Ascending aorta (tissue), 2 donors: ENCODE data around the gene INPP1. TPM values are rescaled to one million over a fixed set of nuclear protein-coding genes. Genes with fewer than 3 reads are reported as not detected.
"Not testable (repeated sequence)": the region's sequence is repeated elsewhere in the genome, so short reads cannot be mapped to it uniquely, and the experiment has no call there.

Source experiments
- DNase-seq, 2 donors: peaks; one replicate each; pipeline ENCODE4 v3.0.0-alpha.2; 2019; ENCODE audit warnings: low spot score in 2 of 2
- H3K27ac ChIP-seq, 2 donors: fragments of 200-600 bp; sonication (generic); one replicate each; pipeline ENCODE4 v1.5.1; 2016 to 2017; ENCODE audit warnings: mild to moderate bottlenecking in 1 of 2
- H3K27me3 ChIP-seq: fragments of 200-600 bp; sonication (generic); one replicate; pipeline ENCODE4 v1.5.1; 2017
- H3K36me3 ChIP-seq, 2 donors: fragments of 200-600 bp; sonication (generic); one replicate each; pipeline ENCODE4 v1.5.1; 2016
- H3K4me1 ChIP-seq, 2 donors: fragments of 200-600 bp; sonication (generic); one replicate each; pipeline ENCODE4 v1.5.1; 2016 to 2017; ENCODE audit warnings: mild to moderate bottlenecking in 1 of 2
- H3K4me3 ChIP-seq, 2 donors: fragments of 200-600 bp; sonication (generic); one replicate each; pipeline ENCODE4 v1.5.1; 2016 to 2017; ENCODE audit warnings: mild to moderate bottlenecking in 1 of 2
- H3K9me3 ChIP-seq, 2 donors: fragments of 200-600 bp; sonication (generic); one replicate each; pipeline ENCODE4 v1.5.1; 2016
- intact Hi-C: fragments of 100-400 bp; cut with DNase I; formaldehyde crosslinking; loops from one replicate; pipeline ENCODE4 v1.15.1; 2023
- total RNA-seq: library from RNA; depleted of rRNA; stranded (reverse); fragments of >200 nt; gene quantifications from one replicate; pipeline ENCODE4 v1.1.0, GENCODE V29; 2016
- TF ChIP-seq, protein P1 (sequence below), 3 experiments: fragments of 200-600 bp in 2 of 3; fragments of 450-650 bp in 1 of 3; sonication (generic) in 2 of 3; IDR thresholded peaks; one replicate each; pipeline ENCODE4 v1.5.1; 2016 to 2019; ENCODE audit warnings: antibody characterized with exemption in 3 of 3, mild to moderate bottlenecking in 1 of 3, moderate library complexity in 1 of 3

The INPP1 gene, protein sequence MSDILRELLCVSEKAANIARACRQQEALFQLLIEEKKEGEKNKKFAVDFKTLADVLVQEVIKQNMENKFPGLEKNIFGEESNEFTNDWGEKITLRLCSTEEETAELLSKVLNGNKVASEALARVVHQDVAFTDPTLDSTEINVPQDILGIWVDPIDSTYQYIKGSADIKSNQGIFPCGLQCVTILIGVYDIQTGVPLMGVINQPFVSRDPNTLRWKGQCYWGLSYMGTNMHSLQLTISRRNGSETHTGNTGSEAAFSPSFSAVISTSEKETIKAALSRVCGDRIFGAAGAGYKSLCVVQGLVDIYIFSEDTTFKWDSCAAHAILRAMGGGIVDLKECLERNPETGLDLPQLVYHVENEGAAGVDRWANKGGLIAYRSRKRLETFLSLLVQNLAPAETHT
- 13.3 TPM for total RNA-seq

DNA sequence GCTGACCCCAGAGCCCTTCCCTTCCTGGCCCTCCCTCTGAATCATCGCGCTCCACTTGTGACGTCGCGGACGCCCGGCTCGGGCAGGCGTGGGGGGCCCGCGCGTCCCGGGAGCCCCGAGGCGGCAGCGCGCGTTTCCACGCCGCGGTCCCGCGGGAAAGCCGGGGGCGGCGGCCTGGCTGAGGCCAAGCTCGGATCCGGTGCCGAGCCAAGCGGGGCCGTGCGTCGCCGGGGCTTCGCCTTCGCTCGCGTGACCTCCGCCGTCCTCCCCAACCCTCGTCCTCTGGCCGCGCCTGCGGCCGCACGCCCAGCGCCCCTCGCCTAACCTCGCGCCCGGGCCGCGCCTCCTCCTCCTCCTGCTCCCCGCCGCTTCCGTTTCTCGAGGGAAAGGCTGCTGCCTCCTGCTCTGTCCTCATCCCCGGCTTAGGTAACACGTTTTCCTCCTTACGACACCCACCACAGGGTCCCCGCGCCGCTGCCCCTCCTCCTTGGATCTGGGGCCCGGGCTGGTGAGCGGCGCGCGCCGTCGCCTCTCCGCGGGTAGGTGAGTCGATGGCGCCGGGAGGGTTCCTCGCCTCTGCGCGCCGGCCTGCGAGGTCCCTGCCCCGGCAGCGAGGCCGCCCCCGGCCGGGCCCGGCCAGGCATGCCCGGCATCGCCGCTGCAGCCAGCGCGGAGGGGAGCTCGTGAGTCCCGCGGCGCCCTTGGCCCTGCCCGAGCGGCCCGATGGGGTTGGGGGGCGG is at the start of gene INPP1:
Gene INPP1, plus strand, starts transcription at position 54 of the 740 bp plus-strand sequence. CDS start 16,514 bp downstream, outside the sequence.
- no peaks in the 10 kb centered on the region for H3K36me3 ChIP-seq
- intact Hi-C loops, result loop anchor here (1.0 kb wide), 1 partner anchor 24 kb away; the partner anchor contains the start of gene HIBCH
- no peaks in the 10 kb centered on the region for H3K9me3 ChIP-seq
- TF ChIP-seq, protein P1, sequence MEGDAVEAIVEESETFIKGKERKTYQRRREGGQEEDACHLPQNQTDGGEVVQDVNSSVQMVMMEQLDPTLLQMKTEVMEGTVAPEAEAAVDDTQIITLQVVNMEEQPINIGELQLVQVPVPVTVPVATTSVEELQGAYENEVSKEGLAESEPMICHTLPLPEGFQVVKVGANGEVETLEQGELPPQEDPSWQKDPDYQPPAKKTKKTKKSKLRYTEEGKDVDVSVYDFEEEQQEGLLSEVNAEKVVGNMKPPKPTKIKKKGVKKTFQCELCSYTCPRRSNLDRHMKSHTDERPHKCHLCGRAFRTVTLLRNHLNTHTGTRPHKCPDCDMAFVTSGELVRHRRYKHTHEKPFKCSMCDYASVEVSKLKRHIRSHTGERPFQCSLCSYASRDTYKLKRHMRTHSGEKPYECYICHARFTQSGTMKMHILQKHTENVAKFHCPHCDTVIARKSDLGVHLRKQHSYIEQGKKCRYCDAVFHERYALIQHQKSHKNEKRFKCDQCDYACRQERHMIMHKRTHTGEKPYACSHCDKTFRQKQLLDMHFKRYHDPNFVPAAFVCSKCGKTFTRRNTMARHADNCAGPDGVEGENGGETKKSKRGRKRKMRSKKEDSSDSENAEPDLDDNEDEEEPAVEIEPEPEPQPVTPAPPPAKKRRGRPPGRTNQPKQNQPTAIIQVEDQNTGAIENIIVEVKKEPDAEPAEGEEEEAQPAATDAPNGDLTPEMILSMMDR (IDR thresholded peaks at IDR 0.05), result peak in 1 of 3 experiments; percentile 11
- peak within 1 kb of the TSS; percentile 60 to 81 for H3K4me3 ChIP-seq
- H3K4me1 ChIP-seq, result peaks cover 0 to 6% of the 10 kb centered on the region in 2 donors
- DNase-seq, result peak in 1 of 2 donors; percentile 90
- no peaks in the 10 kb centered on the region for H3K27me3 ChIP-seq
- H3K27ac ChIP-seq, result peak within 1 kb of the TSS; percentile 92 to 97

DNA sequence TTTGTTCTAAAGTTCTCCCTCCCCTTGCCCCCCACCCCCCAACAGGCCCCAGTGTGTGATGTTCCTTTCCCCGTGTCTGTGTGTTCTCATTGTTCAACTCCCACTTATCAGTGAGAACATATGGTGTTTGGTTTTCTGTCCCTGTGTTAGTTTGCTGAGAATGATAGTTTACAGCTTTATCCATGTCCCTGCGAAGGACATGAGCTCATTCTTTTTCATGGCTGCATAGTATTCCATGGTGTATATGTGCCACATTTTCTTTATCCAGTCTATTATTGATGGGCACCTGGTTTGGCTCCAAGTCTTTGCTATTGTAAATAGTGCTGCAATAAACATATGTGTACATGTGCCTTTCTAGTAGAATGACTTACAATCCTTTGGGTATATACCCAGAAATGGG is 45.5 kb upstream of the INPP1 start:
- H3K4me1 ChIP-seq, H3K27ac ChIP-seq, H3K4me3 ChIP-seq, intact Hi-C loops, H3K27me3 ChIP-seq, DNase-seq, H3K9me3 ChIP-seq: not testable (repeated sequence)
- peaks cover 0 to 43% of the 10 kb centered on the region in 2 donors for H3K36me3 ChIP-seq

DNA sequence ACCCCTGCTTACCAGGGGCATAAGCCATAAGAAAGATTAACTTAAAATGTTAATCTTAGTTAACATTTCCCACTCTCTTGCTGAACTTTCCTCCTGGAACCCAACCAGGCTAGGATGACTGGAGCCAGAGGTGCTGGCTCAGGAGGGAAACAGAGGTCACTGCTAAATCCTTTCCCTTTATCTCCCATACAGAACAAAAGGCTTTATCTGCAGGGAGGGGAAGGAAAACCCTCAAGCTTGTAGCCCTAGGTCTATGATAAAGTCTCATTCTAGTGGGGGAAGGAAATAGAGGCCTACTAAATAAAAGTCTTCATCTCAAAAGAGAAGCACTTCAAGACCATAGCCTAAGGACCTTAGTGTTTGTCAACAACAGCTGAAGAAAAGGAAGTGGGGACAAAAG is 42.4 kb upstream of the INPP1 start:
- TF ChIP-seq, protein P1 (IDR thresholded peaks at IDR 0.05), result no peak
- Histone ChIP-seq H3K36me3 (peaks cover 0 to 21% of the 10 kb centered on the region in 2 donors), H3K27ac (no peak overlapping the region), H3K4me3 (no peak overlapping the region), H3K9me3 (no peaks in the 10 kb centered on the region), H3K27me3 (no peaks in the 10 kb centered on the region), H3K4me1 (peaks cover 0 to 5% of the 10 kb centered on the region in 2 donors)
- intact Hi-C loops, result no loop called here
- DNase-seq, result no peak

DNA sequence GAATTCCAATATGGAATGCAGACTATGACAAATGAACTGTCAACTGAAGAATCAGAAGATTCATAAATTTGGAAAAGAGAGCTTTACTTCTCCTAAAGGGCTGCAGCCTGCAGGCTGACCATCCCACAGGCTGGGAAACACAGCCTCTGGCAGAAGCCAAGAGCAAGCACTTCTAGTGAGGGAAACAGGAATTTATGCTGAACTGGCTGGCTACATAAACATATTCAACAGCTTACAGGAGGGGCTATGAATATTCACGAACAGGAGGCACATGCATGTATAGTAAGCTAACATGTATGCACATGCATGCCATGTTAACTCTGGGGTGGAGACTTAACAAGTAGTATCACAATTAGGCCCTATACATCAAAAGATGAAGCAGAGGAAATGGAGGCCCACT is 41.3 kb upstream of the INPP1 start:
- H3K27ac ChIP-seq, result no peak overlapping the region
- H3K27me3 ChIP-seq, result no peaks in the 10 kb centered on the region
- intact Hi-C loops, result no loop called here
- no peak overlapping the region for H3K4me3 ChIP-seq
- DNase-seq, result no peak
- peaks cover 0 to 23% of the 10 kb centered on the region in 2 donors for H3K36me3 ChIP-seq
- peaks cover 0 to 5% of the 10 kb centered on the region in 2 donors for H3K4me1 ChIP-seq
- no peaks in the 10 kb centered on the region for H3K9me3 ChIP-seq
- TF ChIP-seq, protein P1 (IDR thresholded peaks at IDR 0.05), result no peak

DNA sequence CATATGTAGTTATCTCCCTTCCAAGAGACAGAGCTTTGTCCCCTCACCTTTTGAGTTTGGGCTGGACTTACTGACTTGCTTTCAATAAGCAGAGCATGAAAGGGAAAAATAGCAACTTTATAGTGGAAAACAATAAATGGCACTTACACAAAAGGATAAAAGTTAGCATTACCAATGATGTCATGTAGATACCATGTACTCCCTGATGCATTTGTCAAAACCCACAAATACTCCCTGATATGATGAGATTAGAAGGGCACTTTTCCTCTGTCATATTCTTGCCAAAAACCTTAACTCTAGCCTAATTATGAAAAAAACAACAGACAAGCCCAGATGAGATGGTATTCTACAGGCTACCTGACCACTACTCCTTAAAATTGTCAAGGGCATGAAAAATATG is 39.7 kb upstream of the INPP1 start:
- no peak overlapping the region for H3K27ac ChIP-seq
- no peaks in the 10 kb centered on the region for H3K9me3 ChIP-seq
- intact Hi-C loops, result no loop called here
- no peak for DNase-seq
- peaks cover 0 to 37% of the 10 kb centered on the region in 2 donors for H3K36me3 ChIP-seq
- H3K4me1 ChIP-seq, result peaks cover 0 to 9% of the 10 kb centered on the region in 2 donors
- TF ChIP-seq, protein P1 (IDR thresholded peaks at IDR 0.05), result no peak
- no peak overlapping the region for H3K4me3 ChIP-seq
- no peaks in the 10 kb centered on the region for H3K27me3 ChIP-seq

DNA sequence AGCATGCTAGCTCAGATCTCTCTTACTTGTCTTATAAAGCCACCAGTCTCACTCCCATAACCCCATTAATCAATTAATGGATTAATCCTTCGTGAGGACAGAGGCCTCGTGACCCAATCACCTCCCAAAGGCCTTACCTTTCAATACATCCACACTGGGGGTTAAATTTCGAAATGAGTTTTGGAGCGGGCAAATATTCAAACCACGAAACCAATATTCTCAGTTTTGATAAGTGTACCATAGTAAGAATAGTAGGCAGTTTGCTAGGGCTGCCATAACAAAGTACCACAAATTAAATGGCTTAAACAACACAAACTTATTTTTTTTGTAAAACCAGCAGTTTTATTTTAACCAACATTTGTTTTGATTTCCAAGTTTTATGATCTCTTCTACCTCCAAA is 39.0 kb upstream of the INPP1 start:
- TF ChIP-seq, protein P1 (IDR thresholded peaks at IDR 0.05), result no peak
- intact Hi-C loops, result no loop called here
- Histone ChIP-seq H3K4me1 (peaks cover 0 to 9% of the 10 kb centered on the region in 2 donors), H3K9me3 (no peaks in the 10 kb centered on the region), H3K27ac (no peak overlapping the region), H3K36me3 (peaks cover 4 to 43% of the 10 kb centered on the region in 2 donors), H3K4me3 (no peak overlapping the region), H3K27me3 (no peaks in the 10 kb centered on the region)
- no peak for DNase-seq
